HG02852 (cell line): ENCODE results near the gene BNIP5.

Source experiments
- ATAC-seq: cut with Tn5 transposase; IDR thresholded peaks from one replicate; pipeline ENCODE4 v1.9.1; 2021; ENCODE audit warnings: mild to moderate bottlenecking, moderate library complexity; ENCODE audit not compliant: unreplicated experiment

BNIP5 gene

GRCh38 chr6:36326356-36326995 is 10.2 kb downstream of the BNIP5 start:
- no peak for ATAC-seq

- ATAC-seq, result no peak
Observed at GRCh38 chr6:36324715-36325114, 12.0 kb downstream of the BNIP5 start.

GRCh38 chr6:36324191-36324590 is 12.5 kb downstream of the BNIP5 start:
- ATAC-seq, result no peak

- no peak for ATAC-seq
Observed at GRCh38 chr6:36323062-36323461, 13.6 kb downstream of the BNIP5 start.

GRCh38 chr6:36322591-36322990 is 14.1 kb downstream of the BNIP5 start:
- no peak for ATAC-seq

- no peak for ATAC-seq
Observed at GRCh38 chr6:36320475-36320874, 16.2 kb downstream of the BNIP5 start.

GRCh38 chr6:36319821-36320220 is 16.9 kb downstream of the BNIP5 start:
- no peak for ATAC-seq

GRCh38 chr6:36319436-36319762 is 17.3 kb downstream of the BNIP5 start:
- no peak for ATAC-seq

- ATAC-seq, result no peak
Observed at GRCh38 chr6:36318690-36319435, 17.8 kb downstream of the BNIP5 start.

GRCh38 chr6:36317623-36318022 is 19.1 kb downstream of the BNIP5 start:
- ATAC-seq, result no peak

GRCh38 chr6:36315921-36316320 is 20.8 kb downstream of the BNIP5 start:
- ATAC-seq, result no peak

- no peak for ATAC-seq
Observed at GRCh38 chr6:36314221-36315014, 22.3 kb downstream of the BNIP5 start.

- ATAC-seq, result no peak
Observed at GRCh38 chr6:36313649-36313936, 23.1 kb downstream of the BNIP5 start.

- ATAC-seq, result no peak
Observed at GRCh38 chr6:36312854-36313648, 23.6 kb downstream of the BNIP5 start.

- no peak for ATAC-seq
Observed at GRCh38 chr6:36309900-36310299, 26.8 kb downstream of the BNIP5 start.

- no peak for ATAC-seq
Observed at GRCh38 chr6:36309203-36309602, 27.5 kb downstream of the BNIP5 start.

- ATAC-seq, result no peak
Observed at GRCh38 chr6:36308514-36308913, 28.2 kb downstream of the BNIP5 start.

GRCh38 chr6:36306375-36306774 is 30.3 kb downstream of the BNIP5 start:
- ATAC-seq, result no peak

GRCh38 chr6:36305885-36306284 is 30.8 kb downstream of the BNIP5 start:
- ATAC-seq, result no peak

GRCh38 chr6:36302227-36302976 is 34.3 kb downstream of the BNIP5 start:
- peak; percentile 71 for ATAC-seq

- no peak for ATAC-seq
Observed at GRCh38 chr6:36301781-36302180, 34.9 kb downstream of the BNIP5 start.
